CD4-positive, alpha-beta T cell (primary cell): ENCODE results near the gene KCNQ1. TPM values are rescaled to one million over a fixed set of nuclear protein-coding genes. Genes with fewer than 3 reads are reported as not detected.

Experiments
- ATAC-seq: fragments of 200-7000 bp; cut with Tn5 transposase; one replicate; pipeline ENCODE4 v1.10.0; 2022; ENCODE audit warnings: mild to moderate bottlenecking; ENCODE audit not compliant: poor library complexity
- CTCF ChIA-PET: fragments of 350-600 bp; sonication (Branson Sonifier 250); formaldehyde crosslinking; loops from one replicate; lab custom pipeline; 2021; ENCODE audit warnings: antibody characterized with exemption, inconsistent platforms; lab: Charles Lee
- POLR2A ChIA-PET: fragments of 350-600 bp; sonication (Branson Sonifier 250); formaldehyde crosslinking; loops from one replicate; lab custom pipeline; 2021; ENCODE audit warnings: antibody characterized with exemption, inconsistent platforms; lab: Charles Lee
- DNase-seq, 14 experiments: peaks; one replicate each; pipeline ENCODE4 v3.0.0-alpha.2; 2013 to 2020; ENCODE audit warnings: mixed read lengths in 2 of 14
- H3K27ac ChIP-seq, 2 donors: one replicate each; pipeline versions ENCODE4 v1.5.1 to v1.7.0; 2013; ENCODE audit warnings: low read length in 2 of 2, low read depth in 1 of 2, mild to moderate bottlenecking in 1 of 2
- H3K27me3 ChIP-seq, 2 experiments: 1 replicate in 1 of 2; 2 replicates in 1 of 2; pipeline versions ENCODE4 v1.6.1 to v1.7.0; 2013; ENCODE audit warnings: low read length in 2 of 2, control low read depth in 1 of 2, mild to moderate bottlenecking in 1 of 2, moderate library complexity in 1 of 2; ENCODE audit not compliant: insufficient read depth in 2 of 2, control insufficient read depth in 1 of 2
- H3K36me3 ChIP-seq: one replicate; pipeline ENCODE4 v1.6.1; 2013; ENCODE audit warnings: low read length, control low read depth; ENCODE audit not compliant: insufficient read depth
- H3K4me1 ChIP-seq: one replicate; pipeline ENCODE4 v1.6.1; 2013; ENCODE audit warnings: low read length, control low read depth; ENCODE audit not compliant: insufficient read depth
- H3K4me3 ChIP-seq: one replicate; pipeline ENCODE4 v1.5.1; 2013; ENCODE audit warnings: mild to moderate bottlenecking, low read length, moderate library complexity
- H3K9me3 ChIP-seq, 2 experiments: 1 replicate in 1 of 2; 2 replicates in 1 of 2; pipeline versions ENCODE4 v1.6.1 to v1.7.0; 2013; ENCODE audit warnings: low read length in 2 of 2, mild to moderate bottlenecking in 2 of 2, control low read depth in 1 of 2, moderate library complexity in 1 of 2; ENCODE audit not compliant: control insufficient read depth in 1 of 2, insufficient read depth in 1 of 2
- H3K27ac Mint-ChIP-seq: one replicate; pipeline ENCODE4 v1.8.0; 2020; ENCODE audit warnings: mixed read lengths
- H3K27me3 Mint-ChIP-seq: one replicate; pipeline ENCODE4 v1.8.0; 2021; ENCODE audit warnings: mixed read lengths
- H3K36me3 Mint-ChIP-seq: one replicate; pipeline ENCODE4 v1.8.0; 2021; ENCODE audit warnings: low read depth, mixed read lengths
- H3K4me1 Mint-ChIP-seq: one replicate; pipeline ENCODE4 v1.8.0; 2021; ENCODE audit warnings: low read depth, mixed read lengths
- H3K4me3 Mint-ChIP-seq: one replicate; pipeline ENCODE4 v1.8.0; 2020; ENCODE audit warnings: mild to moderate bottlenecking, mixed read lengths
- H3K9me3 Mint-ChIP-seq: one replicate; pipeline ENCODE4 v1.8.0; 2020; ENCODE audit warnings: mixed read lengths
- intact Hi-C, 2 experiments: fragments of 100-400 bp; cut with DNase I in 1 of 2; cut with micrococcal nuclease in 1 of 2; formaldehyde crosslinking; loops; one replicate each; pipeline versions ENCODE4 v1.15.1 to v1.9.0; 2023 to 2025; cut with DNase I, micrococcal nuclease
- total RNA-seq, 174 experiments: library from RNA in 2 of 174; stranded (reverse) in 2 of 174; gene quantifications; one replicate each; pipeline ENCODE4 v1.2.3 and lab custom pipeline; 2021 to 2026
- TF ChIP-seq, protein P1 (sequence below): fragments of 200-600 bp; IDR thresholded peaks from one replicate; pipeline ENCODE4 v1.8.0; 2022; ENCODE audit warnings: antibody characterized with exemption, mild to moderate bottlenecking

Gene KCNQ1
- total RNA-seq, 2 experiments from 2014 or later: 31.3 to 33.1 TPM

DNA sequence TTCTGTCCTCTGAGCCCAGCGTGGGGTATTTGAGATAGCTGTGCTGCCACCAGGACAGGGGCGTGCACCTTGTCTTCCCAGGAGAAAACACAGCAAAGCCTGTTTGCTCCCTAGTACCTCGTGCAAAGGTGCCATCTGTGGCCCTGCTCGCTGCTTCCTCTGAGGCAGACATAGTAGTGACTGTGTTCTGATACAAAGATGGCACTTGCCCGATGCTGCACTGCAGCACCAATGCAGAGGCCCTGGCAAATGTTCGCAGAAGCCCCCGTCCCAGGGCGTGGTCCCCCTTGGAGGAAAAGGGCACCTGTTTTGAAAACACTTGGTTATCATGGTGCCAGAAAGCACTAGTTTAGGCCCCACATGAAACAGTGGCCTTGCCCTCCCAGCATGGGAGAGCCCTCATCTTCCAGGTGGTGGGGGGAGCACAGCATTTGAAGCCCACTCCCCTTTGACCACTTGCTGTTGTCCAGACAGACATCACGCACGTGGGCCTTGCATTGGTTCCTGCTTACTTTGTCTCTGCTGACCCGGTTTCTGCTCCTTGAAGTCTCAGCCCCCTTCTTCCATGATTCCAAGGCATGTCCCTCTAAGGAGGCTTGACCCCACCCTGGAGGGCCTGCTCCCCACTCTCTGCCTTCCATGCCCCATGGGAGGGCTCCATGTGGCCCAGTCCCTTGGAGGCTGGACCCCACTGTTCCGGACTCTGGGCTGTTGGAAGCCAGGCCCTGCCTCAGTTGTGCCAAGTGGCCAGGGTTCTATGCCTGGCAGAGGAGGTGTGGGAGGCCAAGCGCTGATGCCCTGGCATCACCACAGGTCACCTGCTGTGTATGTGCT lies 145.5 kb downstream of the KCNQ1 start:
- H3K36me3 Mint-ChIP-seq: peaks cover 73% of the 10 kb centered on the region
- no peak overlapping the region for H3K4me3 Mint-ChIP-seq
- DNase-seq: no peak
- no peak overlapping the region for H3K27ac Mint-ChIP-seq
- H3K27me3 Mint-ChIP-seq: no peaks in the 10 kb centered on the region
- POLR2A ChIA-PET: no interaction called here
- TF ChIP-seq, protein P1, sequence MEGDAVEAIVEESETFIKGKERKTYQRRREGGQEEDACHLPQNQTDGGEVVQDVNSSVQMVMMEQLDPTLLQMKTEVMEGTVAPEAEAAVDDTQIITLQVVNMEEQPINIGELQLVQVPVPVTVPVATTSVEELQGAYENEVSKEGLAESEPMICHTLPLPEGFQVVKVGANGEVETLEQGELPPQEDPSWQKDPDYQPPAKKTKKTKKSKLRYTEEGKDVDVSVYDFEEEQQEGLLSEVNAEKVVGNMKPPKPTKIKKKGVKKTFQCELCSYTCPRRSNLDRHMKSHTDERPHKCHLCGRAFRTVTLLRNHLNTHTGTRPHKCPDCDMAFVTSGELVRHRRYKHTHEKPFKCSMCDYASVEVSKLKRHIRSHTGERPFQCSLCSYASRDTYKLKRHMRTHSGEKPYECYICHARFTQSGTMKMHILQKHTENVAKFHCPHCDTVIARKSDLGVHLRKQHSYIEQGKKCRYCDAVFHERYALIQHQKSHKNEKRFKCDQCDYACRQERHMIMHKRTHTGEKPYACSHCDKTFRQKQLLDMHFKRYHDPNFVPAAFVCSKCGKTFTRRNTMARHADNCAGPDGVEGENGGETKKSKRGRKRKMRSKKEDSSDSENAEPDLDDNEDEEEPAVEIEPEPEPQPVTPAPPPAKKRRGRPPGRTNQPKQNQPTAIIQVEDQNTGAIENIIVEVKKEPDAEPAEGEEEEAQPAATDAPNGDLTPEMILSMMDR: no peak
- H3K4me1 Mint-ChIP-seq: no peaks in the 10 kb centered on the region
- Histone ChIP-seq H3K4me1 (no peaks in the 10 kb centered on the region), H3K4me3 (no peak overlapping the region), H3K9me3 (peaks cover 0 to 21% of the 10 kb centered on the region in 2 experiments), H3K27ac (no peak overlapping the region), H3K36me3 (peaks cover 28% of the 10 kb centered on the region), H3K27me3 (no peaks in the 10 kb centered on the region)
- no peaks in the 10 kb centered on the region for H3K9me3 Mint-ChIP-seq
- CTCF ChIA-PET: no interaction called here
- ATAC-seq: no peak
- intact Hi-C loops: no loop called here

DNA sequence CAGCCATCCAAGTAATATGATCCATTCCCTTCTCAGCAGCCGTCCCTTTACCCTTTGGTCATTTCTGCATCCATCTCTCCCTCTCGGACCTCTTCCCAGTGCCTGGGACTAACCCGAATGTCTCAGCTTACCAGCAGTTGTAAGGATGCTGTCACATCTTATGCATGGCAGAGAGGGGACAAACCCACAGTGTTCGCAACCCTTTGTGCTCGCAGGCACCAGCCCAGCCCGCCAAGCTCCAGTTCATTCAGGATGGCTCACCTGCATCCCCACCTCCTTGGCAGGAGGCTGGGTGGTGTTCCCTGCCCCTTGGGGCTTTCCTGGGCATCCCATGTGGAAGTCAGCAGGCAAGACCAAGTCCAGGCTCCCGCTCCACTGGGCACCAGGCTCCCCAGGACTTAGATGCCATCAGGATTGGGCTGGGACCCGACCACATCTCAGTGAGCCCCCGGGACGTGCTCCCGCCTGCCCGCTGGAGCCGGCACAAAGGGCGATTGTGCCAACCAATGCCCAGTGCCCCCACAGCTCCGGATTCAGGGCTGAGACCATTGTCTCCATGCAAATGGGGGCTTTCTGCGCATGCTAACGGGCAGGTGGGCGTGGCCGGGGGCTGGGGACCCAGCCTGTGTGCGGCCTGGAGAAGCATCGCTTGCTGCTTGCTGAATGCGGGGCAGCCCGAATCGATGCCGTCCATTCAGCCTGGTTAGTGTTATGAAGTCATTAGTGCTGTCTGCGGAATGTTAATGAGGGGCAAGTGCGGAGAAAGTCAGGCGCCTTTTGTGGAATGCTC lies 146.4 kb downstream of the KCNQ1 start:
- Mint-ChIP-seq H3K4me3 (no peak overlapping the region), H3K9me3 (peaks cover 3% of the 10 kb centered on the region), H3K4me1 (no peaks in the 10 kb centered on the region), H3K27me3 (no peaks in the 10 kb centered on the region), H3K27ac (no peak overlapping the region), H3K36me3 (peaks cover 81% of the 10 kb centered on the region)
- Histone ChIP-seq H3K4me1 (no peaks in the 10 kb centered on the region), H3K27ac (no peak overlapping the region), H3K36me3 (peaks cover 23% of the 10 kb centered on the region), H3K27me3 (no peaks in the 10 kb centered on the region), H3K4me3 (no peak overlapping the region), H3K9me3 (peaks cover 0 to 21% of the 10 kb centered on the region in 2 experiments)
- DNase-seq (peak in 1 of 14 experiments; percentile 3), ATAC-seq (no peak)
- intact Hi-C loops: no loop called here
- POLR2A ChIA-PET: no interaction called here
- TF ChIP-seq, protein P1: no peak
- CTCF ChIA-PET: no interaction called here

DNA sequence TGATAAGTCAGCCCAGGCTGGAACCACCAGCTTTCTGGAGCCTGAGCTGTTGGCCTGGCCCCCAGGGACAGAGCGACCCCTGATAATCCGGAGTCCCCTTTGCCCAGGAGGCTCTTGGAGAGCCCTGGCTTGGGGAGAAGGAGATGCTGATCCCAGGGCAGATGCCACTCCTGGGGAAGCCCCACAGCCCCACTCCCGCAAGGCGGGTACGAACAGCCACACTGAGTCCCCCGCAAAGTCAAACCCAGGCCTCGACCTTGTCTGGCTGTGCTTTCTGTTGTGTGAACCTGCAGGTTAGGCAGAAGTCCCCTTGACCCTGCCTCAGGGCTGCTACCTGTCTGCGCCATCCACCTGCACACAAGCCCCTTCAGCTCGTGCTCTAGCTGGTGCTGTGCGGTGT lies 147.0 kb downstream of the KCNQ1 start:
- Mint-ChIP-seq H3K4me3 (no peak overlapping the region), H3K27ac (no peak overlapping the region), H3K27me3 (no peaks in the 10 kb centered on the region), H3K4me1 (no peaks in the 10 kb centered on the region), H3K36me3 (peaks cover 88% of the 10 kb centered on the region), H3K9me3 (peaks cover 7% of the 10 kb centered on the region)
- TF ChIP-seq, protein P1: no peak
- H3K36me3 ChIP-seq: peaks cover 22% of the 10 kb centered on the region
- no peak overlapping the region for H3K4me3 ChIP-seq
- no peaks in the 10 kb centered on the region for H3K4me1 ChIP-seq
- ChIA-PET POLR2A (no interaction called here), CTCF (no interaction called here)
- H3K9me3 ChIP-seq: peaks cover 0 to 18% of the 10 kb centered on the region in 2 experiments
- H3K27ac ChIP-seq: no peak overlapping the region
- H3K27me3 ChIP-seq: no peaks in the 10 kb centered on the region
- intact Hi-C loops: no loop called here
- ATAC-seq (no peak), DNase-seq (no peak)
